Astrocyte (in vitro differentiated cells and primary cell): ENCODE measurements around the gene ACSBG1. TPM values are rescaled to one million over a fixed set of nuclear protein-coding genes. Genes with fewer than 3 reads are reported as not detected.
"Not testable (repeated sequence)": the region's sequence is repeated elsewhere in the genome, so short reads cannot be mapped to it uniquely, and the experiment has no call there.

Source experiments
- DNase-seq: peaks from one replicate; pipeline ENCODE4 v3.0.0-alpha.2; 2010; ENCODE audit warnings: low read depth
- FAIRE-seq: peaks from 2 replicates; lab custom pipeline; 2011; peaks lifted over from hg19 to GRCh38; lab: Jason Lieb, UNC
- H2AFZ ChIP-seq: 2 replicates; pipeline ENCODE4 v1.6.0; 2012; ENCODE audit warnings: low read depth, low read length, inconsistent platforms
- H3K27ac ChIP-seq: 2 replicates; pipeline ENCODE4 v1.5.1; 2011; ENCODE audit warnings: low read depth, low read length, inconsistent platforms
- H3K27me3 ChIP-seq: 2 replicates; pipeline ENCODE4 v1.6.0; 2011; ENCODE audit warnings: low read length, inconsistent platforms; ENCODE audit not compliant: insufficient read depth
- H3K36me3 ChIP-seq: 2 replicates; pipeline ENCODE4 v1.5.1; 2011; ENCODE audit warnings: low read length, inconsistent platforms; ENCODE audit not compliant: insufficient read depth
- H3K4me1 ChIP-seq: 2 replicates; pipeline ENCODE4 v1.5.1; 2011; ENCODE audit warnings: low read length, inconsistent platforms; ENCODE audit not compliant: insufficient read depth
- H3K4me2 ChIP-seq: 2 replicates; pipeline ENCODE4 v1.6.0; 2012; ENCODE audit warnings: low read length, inconsistent platforms
- H3K4me3 ChIP-seq: 2 replicates; pipeline ENCODE4 v1.5.1; 2011; ENCODE audit warnings: low read depth, mild to moderate bottlenecking, low read length, inconsistent platforms; ENCODE audit not compliant: insufficient read depth
- H3K79me2 ChIP-seq: 2 replicates; pipeline ENCODE4 v1.6.0; 2012; ENCODE audit warnings: mild to moderate bottlenecking, low read length, inconsistent platforms; ENCODE audit not compliant: insufficient read depth
- H3K9ac ChIP-seq: 2 replicates; pipeline ENCODE4 v1.6.0; 2012; ENCODE audit warnings: mild to moderate bottlenecking, low read length, inconsistent platforms
- H3K9me3 ChIP-seq: 2 replicates; pipeline ENCODE4 v1.5.1; 2012; ENCODE audit warnings: low read depth, mild to moderate bottlenecking, low read length, inconsistent platforms; ENCODE audit not compliant: insufficient read depth
- H4K20me1 ChIP-seq: 2 replicates; pipeline ENCODE4 v1.6.0; 2012; ENCODE audit warnings: low read length, inconsistent platforms; ENCODE audit not compliant: insufficient read depth
- H3K27ac Mint-ChIP-seq: one replicate; pipeline ENCODE4 v1.8.0; 2021; ENCODE audit warnings: mild to moderate bottlenecking, mixed read lengths; ENCODE audit not compliant: unreplicated experiment
- H3K27me3 Mint-ChIP-seq: one replicate; pipeline ENCODE4 v1.8.0; 2021; ENCODE audit warnings: low read depth, mixed read lengths; ENCODE audit not compliant: unreplicated experiment
- H3K36me3 Mint-ChIP-seq: one replicate; pipeline ENCODE4 v1.8.0; 2021; ENCODE audit warnings: low read depth, mixed read lengths; ENCODE audit not compliant: unreplicated experiment
- H3K4me1 Mint-ChIP-seq: one replicate; pipeline ENCODE4 v1.8.0; 2021; ENCODE audit warnings: low read depth, mixed read lengths; ENCODE audit not compliant: unreplicated experiment
- H3K4me3 Mint-ChIP-seq: one replicate; pipeline ENCODE4 v1.8.0; 2021; ENCODE audit warnings: mild to moderate bottlenecking, moderate library complexity, mixed read lengths; ENCODE audit not compliant: unreplicated experiment
- H3K9me3 Mint-ChIP-seq: one replicate; pipeline ENCODE4 v1.8.0; 2021; ENCODE audit warnings: mild to moderate bottlenecking, mixed read lengths; ENCODE audit not compliant: unreplicated experiment
- EZH2 ChIP-seq: IDR thresholded peaks from 2 replicates; pipeline ENCODE4 v1.6.1; 2012; ENCODE audit warnings: mild to moderate bottlenecking, low read length, inconsistent platforms; ENCODE audit not compliant: insufficient read depth
- total RNA-seq: library from RNA; stranded (reverse); gene quantifications from 2 replicates; pipeline ENCODE4 v1.2.1, GENCODE V29; 2021
- TF ChIP-seq, protein P1 (sequence below): IDR thresholded peaks from 2 replicates; pipeline ENCODE4 v1.5.1; 2011; ENCODE audit warnings: low read depth, mild to moderate bottlenecking, inconsistent platforms, low read length, moderate library complexity; ENCODE audit not compliant: insufficient read depth

ACSBG1 gene
- total RNA-seq, 1 donor from 2014 or later, result not detected

DNA sequence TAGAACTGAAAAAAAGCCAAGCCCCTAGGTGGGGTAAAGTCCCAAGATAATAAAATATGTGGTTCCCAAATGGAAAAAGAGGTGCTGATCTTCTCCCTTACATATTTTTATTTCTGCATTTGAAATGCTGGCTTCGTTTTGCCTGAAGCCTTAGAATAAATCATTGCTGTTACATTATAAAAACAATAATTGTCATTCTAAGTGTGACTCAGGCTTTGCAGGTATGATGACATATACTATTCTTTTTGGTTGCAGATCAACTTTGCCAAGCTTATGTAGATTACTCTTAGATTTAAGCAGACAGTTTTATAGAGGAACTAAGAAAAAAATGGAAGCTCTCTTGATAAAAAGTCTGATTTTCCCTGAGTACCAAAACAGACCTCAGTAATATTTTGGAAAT lies 77.7 kb downstream of the ACSBG1 start:
- Histone ChIP-seq H3K4me2 (no peak overlapping the region), H3K27me3 (no peaks in the 10 kb centered on the region), H3K9ac (no peak overlapping the region), H3K36me3 (peaks cover 15% of the 10 kb centered on the region), H4K20me1 (peaks cover 17% of the 10 kb centered on the region), H2AFZ (no peak overlapping the region), H3K9me3 (no peaks in the 10 kb centered on the region), H3K79me2 (peaks cover 28% of the 10 kb centered on the region), H3K4me3 (no peak overlapping the region), H3K27ac (no peak overlapping the region), H3K4me1 (no peaks in the 10 kb centered on the region)
- Mint-ChIP-seq H3K27ac (no peak overlapping the region), H3K27me3 (no peaks in the 10 kb centered on the region), H3K9me3 (no peaks in the 10 kb centered on the region), H3K4me3 (no peak overlapping the region), H3K4me1 (no peaks in the 10 kb centered on the region), H3K36me3 (no peaks in the 10 kb centered on the region)
- DNase-seq, result no peak
- no peak for FAIRE-seq
- TF ChIP-seq, protein P1, sequence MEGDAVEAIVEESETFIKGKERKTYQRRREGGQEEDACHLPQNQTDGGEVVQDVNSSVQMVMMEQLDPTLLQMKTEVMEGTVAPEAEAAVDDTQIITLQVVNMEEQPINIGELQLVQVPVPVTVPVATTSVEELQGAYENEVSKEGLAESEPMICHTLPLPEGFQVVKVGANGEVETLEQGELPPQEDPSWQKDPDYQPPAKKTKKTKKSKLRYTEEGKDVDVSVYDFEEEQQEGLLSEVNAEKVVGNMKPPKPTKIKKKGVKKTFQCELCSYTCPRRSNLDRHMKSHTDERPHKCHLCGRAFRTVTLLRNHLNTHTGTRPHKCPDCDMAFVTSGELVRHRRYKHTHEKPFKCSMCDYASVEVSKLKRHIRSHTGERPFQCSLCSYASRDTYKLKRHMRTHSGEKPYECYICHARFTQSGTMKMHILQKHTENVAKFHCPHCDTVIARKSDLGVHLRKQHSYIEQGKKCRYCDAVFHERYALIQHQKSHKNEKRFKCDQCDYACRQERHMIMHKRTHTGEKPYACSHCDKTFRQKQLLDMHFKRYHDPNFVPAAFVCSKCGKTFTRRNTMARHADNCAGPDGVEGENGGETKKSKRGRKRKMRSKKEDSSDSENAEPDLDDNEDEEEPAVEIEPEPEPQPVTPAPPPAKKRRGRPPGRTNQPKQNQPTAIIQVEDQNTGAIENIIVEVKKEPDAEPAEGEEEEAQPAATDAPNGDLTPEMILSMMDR, result no peak
- TF ChIP-seq EZH2, result no peak

DNA sequence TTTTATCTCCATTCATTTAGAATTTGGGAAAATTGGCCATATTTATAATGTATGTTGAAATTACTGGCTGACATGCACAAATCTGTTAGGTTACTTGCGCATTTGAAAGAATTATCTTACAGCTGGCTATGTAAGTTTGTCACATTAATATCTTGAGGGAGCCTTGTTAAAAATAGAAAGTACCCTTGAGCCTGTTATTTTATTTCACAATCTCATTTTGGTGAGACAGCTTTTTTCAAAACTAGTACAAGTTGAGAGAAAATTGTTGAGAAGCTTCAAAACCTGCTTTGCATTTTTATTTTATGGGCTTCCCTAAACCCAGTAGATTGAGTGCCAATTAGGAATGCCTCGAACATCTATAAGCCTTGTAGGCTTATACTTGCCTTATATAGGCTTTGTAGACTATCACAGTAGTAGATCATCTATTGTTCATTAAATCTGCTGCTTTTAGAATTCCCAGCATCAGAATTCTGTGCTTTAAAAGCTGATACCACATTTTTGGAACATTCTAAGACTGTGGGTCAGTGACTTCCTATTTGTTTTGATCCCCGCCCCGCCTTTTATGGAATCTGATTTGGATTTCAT lies 78.9 kb downstream of the ACSBG1 start:
- no peak overlapping the region for H3K4me3 Mint-ChIP-seq
- Histone ChIP-seq H3K9me3 (no peaks in the 10 kb centered on the region), H3K4me3 (no peak overlapping the region), H3K79me2 (peaks cover 39% of the 10 kb centered on the region), H3K4me1 (no peaks in the 10 kb centered on the region), H3K9ac (no peak overlapping the region), H3K27ac (no peak overlapping the region), H3K36me3 (peaks cover 7% of the 10 kb centered on the region), H2AFZ (no peak overlapping the region), H3K27me3 (no peaks in the 10 kb centered on the region), H3K4me2 (no peak overlapping the region), H4K20me1 (peaks cover 23% of the 10 kb centered on the region)
- no peak for TF ChIP-seq EZH2
- TF ChIP-seq, protein P1, result no peak
- no peak overlapping the region for H3K27ac Mint-ChIP-seq
- no peaks in the 10 kb centered on the region for H3K27me3 Mint-ChIP-seq
- no peaks in the 10 kb centered on the region for H3K4me1 Mint-ChIP-seq
- no peaks in the 10 kb centered on the region for H3K9me3 Mint-ChIP-seq
- no peaks in the 10 kb centered on the region for H3K36me3 Mint-ChIP-seq
- DNase-seq (no peak), FAIRE-seq (no peak)

DNA sequence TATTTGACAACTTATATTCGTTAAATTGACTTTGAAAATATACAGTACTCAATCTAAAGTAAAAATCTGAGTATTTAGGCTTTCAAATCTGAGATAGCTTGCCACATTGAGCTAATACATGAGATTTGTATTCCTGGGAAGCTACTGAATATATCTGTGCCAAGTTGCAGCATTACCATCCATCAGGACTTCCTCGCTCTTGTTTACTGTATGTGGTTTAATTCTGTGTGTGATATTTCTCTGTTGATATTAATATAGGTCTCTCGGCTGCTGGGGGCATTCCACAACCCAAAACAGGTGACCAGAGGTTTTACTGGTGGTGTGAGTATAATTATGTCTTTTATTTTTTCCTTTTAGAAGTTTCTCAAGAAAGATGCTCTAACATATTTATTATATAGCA lies 79.4 kb downstream of the ACSBG1 start:
- Mint-ChIP-seq H3K4me3 (no peak overlapping the region), H3K27me3 (no peaks in the 10 kb centered on the region), H3K4me1 (peaks cover 1% of the 10 kb centered on the region), H3K9me3 (no peaks in the 10 kb centered on the region), H3K36me3 (no peaks in the 10 kb centered on the region), H3K27ac (no peak overlapping the region)
- no peak overlapping the region for H3K27ac ChIP-seq
- no peaks in the 10 kb centered on the region for H3K9me3 ChIP-seq
- H3K4me2 ChIP-seq, result no peak overlapping the region
- no peak overlapping the region for H3K4me3 ChIP-seq
- H3K36me3 ChIP-seq, result peaks cover 5% of the 10 kb centered on the region
- FAIRE-seq (no peak), DNase-seq (no peak)
- TF ChIP-seq EZH2, result no peak
- TF ChIP-seq, protein P1, result no peak
- no peaks in the 10 kb centered on the region for H3K27me3 ChIP-seq
- H3K4me1 ChIP-seq, result peaks cover 3% of the 10 kb centered on the region
- peaks cover 28% of the 10 kb centered on the region for H4K20me1 ChIP-seq
- H2AFZ ChIP-seq, result no peak overlapping the region
- peaks cover 44% of the 10 kb centered on the region for H3K79me2 ChIP-seq
- H3K9ac ChIP-seq, result no peak overlapping the region

DNA sequence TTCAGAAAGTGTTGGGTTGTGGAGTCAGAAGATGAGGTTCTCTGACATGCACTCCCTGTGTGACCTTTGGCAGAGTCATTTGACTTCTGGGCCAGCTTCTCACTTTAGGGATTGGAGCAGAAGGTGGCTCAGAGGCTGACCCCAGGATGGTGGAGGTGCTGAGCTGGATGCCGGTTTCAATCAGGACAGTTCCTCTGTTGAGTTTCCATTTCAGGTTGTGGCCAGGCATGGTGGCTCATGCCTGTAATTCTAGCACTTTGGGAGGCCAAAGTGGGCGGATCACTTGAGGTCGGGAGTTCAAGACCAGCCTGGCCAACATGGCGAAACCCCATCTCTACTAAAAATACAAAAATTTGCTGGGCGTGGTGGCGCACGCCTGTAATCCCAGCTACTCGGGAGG lies 83.3 kb downstream of the ACSBG1 start:
- not testable (repeated sequence) for H3K4me3 Mint-ChIP-seq, H3K36me3 Mint-ChIP-seq, H3K4me3 ChIP-seq, H3K36me3 ChIP-seq, DNase-seq, H2AFZ ChIP-seq, H3K27me3 Mint-ChIP-seq, H3K9ac ChIP-seq, H3K4me1 Mint-ChIP-seq, H3K27ac Mint-ChIP-seq, H3K9me3 ChIP-seq, H3K27ac ChIP-seq, H3K9me3 Mint-ChIP-seq, FAIRE-seq, H3K27me3 ChIP-seq
- Histone ChIP-seq H3K79me2 (peaks cover 53% of the 10 kb centered on the region), H4K20me1 (peaks cover 32% of the 10 kb centered on the region), H3K4me2 (peak overlapping the region; percentile 2), H3K4me1 (peaks cover 14% of the 10 kb centered on the region)
